Stimulated activated CD8-positive, alpha-beta memory T cell treated with anti-CD3 and anti-CD28 coated beads, Interleukin-7, amount 100 ng/mL, for 4 hours (primary cell): ENCODE data around the gene MCAT.

Source experiments
- DNase-seq, 2 donors: peaks; one replicate each; pipeline ENCODE4 v3.0.0-alpha.2; 2020; ENCODE audit warnings: low read depth in 2 of 2

MCAT gene

GRCh38 chr22:43172191-43172590 lies 29.0 kb upstream of the MCAT start:
- DNase-seq: no peak

GRCh38 chr22:43171607-43172006 lies 28.4 kb upstream of the MCAT start:
- DNase-seq: no peak

GRCh38 chr22:43171019-43171491 lies 27.9 kb upstream of the MCAT start:
- no peak for DNase-seq

DNA sequence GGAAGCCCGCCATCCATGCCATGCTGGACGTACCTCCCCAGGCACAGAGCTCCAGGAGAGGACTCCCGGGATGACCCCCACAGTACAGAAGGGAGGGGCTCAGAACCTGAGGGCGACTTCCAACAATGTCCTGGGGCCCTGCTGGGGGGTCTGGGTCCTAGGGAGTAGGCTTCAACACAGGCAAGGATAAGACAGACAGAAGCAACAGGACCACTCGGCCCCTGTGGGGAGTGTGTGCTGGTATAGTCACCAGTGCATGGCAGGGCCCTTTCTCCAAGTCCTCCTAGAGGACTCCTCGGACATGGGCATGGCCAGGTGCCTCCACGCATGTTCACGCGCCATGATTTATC lies 26.9 kb upstream of the MCAT start:
- DNase-seq: no peak

DNA sequence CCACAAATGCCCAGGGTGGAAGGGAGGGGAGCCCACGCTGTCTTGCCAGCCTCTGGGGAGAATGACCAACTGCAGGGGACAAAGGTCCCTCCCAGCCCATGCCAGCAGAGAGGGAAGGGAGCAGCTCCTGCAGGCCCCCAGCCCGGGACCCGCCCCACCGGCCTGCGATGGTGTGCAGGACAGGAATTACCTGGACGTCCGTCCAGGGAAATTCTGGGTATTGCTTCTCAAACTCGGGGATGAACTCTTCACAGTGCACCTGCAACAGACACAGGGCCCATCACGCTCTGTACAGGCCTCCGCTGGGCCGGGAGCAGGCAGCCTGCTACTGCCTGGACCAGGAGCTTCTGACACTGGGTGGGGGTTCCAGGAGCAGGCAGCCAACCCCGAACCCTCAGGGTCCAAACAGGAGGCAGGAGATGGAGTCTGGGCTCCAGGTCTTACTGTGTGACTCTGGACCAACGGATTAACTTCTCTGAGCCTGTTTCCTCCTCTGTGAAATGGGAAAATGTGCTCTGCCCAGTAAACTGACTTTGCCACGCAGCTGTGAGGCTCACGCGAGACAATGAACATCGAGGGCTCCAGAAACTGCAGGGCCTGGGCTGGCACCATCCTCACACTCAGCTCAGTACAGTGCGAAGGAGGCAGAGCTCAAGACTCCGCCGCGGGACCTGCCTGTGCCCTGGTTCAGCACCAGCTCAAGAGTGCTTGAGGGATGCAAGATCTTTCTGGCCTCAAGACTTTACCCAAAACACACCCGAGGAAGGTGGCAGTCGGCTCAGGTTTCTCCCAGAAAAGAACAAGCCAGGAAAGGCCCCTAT lies 26.3 kb upstream of the MCAT start:
- DNase-seq: no peak

DNA sequence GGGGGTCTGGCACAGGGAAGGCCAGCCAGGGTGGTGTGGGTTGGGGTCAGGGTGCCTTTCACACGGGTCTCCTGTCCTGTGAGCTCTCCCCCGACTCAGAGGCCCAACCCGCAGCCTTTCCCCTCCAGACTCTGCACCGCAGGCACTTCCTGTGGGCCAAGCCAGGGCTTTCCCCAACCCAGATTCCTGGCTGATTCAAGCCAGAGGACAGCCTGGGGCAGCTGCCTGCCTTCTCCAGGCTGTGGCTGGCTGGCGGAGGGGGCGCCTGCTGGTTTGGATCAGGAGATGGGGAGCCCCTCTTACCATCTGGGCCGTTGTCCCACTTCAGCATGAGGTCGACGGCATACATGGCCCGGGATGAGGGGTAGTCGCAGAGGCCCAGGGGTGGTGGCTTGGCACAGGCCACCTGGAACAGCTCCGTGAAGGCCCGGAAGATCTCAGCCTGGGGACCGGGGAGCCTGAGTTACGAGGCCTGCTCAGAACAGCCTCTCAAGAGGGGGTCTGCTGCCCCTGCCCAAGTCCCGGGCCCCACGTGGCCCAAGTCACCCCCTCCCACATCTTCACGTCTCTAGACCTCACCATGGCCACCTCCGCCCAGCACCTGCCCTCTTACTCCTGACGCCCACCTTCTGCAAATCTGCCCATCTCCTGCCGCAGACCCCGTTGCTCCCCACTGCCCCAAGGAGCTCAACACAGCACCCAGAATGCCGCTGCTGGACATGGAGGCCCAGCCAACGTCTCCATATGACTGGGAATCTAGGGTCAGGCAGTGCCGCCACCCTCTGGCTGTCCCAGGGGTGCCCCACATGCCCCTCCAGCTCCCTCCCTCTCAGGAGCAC lies 25.5 kb upstream of the MCAT start:
- no peak for DNase-seq

- no peak for DNase-seq
Measured at GRCh38 chr22:43167001-43167589, 23.9 kb upstream of the MCAT start.

- DNase-seq: no peak
Measured at GRCh38 chr22:43166132-43166930, 23.1 kb upstream of the MCAT start.

GRCh38 chr22:43164636-43165035 lies 21.4 kb upstream of the MCAT start:
- no peak for DNase-seq

DNA sequence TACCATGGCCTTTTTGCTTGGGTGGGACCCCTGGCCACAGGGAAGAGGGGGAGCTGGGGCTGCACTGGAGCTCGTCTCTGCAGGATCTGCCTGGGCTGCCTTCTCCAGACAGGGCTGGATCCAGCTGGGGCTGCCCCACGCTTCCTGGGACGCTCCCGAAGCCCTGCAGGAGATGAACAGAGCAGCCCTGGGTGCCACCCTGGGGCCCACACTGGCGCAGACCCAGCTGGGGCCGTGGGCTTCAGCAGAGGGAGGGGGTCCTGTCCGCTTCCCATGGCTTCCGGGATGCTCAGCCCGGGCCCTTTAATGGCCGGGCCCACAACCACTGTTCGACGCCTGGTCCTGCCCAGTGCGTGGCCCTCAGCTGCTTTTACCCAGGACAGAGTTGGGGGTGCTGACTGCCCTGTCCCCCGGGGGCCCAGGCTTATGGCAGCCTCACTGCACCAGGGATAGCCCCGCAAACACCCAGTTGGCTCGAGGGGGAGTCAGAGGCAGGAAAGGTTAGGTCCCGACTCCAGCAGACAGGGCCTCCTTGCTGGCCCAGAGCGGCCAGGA lies 20.1 kb upstream of the MCAT start:
- DNase-seq: no peak

GRCh38 chr22:43162412-43163150 lies 19.4 kb upstream of the MCAT start:
- no peak for DNase-seq

DNA sequence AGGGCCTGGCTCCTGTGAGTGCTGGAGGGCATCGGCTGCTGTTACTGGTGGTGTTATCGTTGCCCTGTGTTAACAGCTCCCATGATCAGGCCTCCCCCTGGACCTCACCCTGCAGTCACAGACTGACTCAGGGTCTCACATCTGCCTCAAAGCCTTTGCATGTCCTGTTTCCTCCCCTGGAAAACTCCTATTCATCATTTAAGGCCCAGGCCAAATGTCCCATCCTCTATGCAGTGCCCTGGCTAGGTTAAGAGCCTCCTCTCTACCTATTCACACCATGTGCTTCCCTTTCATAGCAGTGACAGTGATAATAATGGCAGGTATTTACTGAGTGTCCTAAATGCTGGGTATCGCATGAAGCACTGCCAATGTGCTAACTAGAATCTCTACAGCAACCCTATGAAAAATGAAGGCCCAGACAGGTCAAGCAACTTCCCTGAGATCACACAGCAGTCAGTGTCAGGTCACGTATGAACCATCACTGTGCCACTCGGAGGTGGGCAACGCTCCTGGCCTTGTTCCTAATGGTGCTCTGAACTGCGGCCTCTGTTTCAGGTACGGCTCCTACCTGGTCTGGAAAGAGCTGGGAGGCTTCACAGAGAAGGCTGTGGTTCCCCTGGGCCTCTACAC lies 17.4 kb upstream of the MCAT start:
- no peak for DNase-seq

- no peak for DNase-seq
Measured at GRCh38 chr22:43159484-43160178, 16.4 kb upstream of the MCAT start.

GRCh38 chr22:43158778-43159483 lies 15.7 kb upstream of the MCAT start:
- DNase-seq: no peak

- DNase-seq: no peak
Measured at GRCh38 chr22:43157874-43158546, 14.8 kb upstream of the MCAT start.

DNA sequence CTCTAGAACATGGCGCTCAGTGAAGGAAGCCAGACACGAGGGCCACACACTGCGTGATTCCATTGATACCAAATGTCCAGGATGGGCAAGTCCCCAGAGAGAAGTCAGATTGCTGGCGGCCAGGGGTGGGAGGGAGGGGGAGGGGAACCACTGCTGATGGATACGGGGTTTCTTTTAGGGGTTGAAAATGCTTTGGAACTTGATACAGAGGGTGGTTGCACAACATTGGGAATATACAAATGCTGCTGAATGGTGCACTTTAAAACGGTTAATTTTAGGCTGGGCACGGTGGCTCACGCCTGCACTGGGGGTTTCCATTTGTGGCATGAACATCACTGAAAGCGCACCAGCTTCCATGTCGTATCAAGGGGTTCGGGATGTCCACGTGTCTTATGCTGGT lies 13.2 kb upstream of the MCAT start:
- no peak for DNase-seq

GRCh38 chr22:43155789-43156188 lies 12.6 kb upstream of the MCAT start:
- DNase-seq: no peak

GRCh38 chr22:43154887-43155536 lies 11.8 kb upstream of the MCAT start:
- DNase-seq: no peak
